ENCODE measurements around the gene BEND6. TPM values are rescaled to one million over a fixed set of nuclear protein-coding genes. Genes with fewer than 3 reads are reported as not detected.

Gene BEND6
- total RNA-seq, 5 donors from 2014 or later (not counting 1 experiment from before 2014, with no cell fraction given) = not detected

- no peaks in the 10 kb centered on the region for H3K4me1 Mint-ChIP-seq
- no peaks in the 10 kb centered on the region for H3K36me3 Mint-ChIP-seq
- CTCF ChIA-PET = no interaction called here
- WGBS (ENCODE audit: insufficient coverage) = no CpG with 5 or more reads among the region's 1 CpG
- POLR2A ChIA-PET = no interaction called here
- Histone ChIP-seq H3K9me3 (peaks cover 2% of the 10 kb centered on the region), H3K27ac (ENCODE audit: low read length) (no peak overlapping the region), H3K36me3 (ENCODE audit: control insufficient read depth in 2 of 2, extremely low read depth in 1 of 2, insufficient read depth in 1 of 2, low read length in 1 of 2) (no peaks in the 10 kb centered on the region), H3K27me3 (replicated peaks in 1 of 2; ENCODE audit: control insufficient read depth in 2 of 2, extremely low read depth in 1 of 2, insufficient read depth in 2 of 2, low read length in 1 of 2) (peaks cover 0 to 5% of the 10 kb centered on the region in 2 experiments), H3K4me1 (ENCODE audit: control insufficient read depth in 1 of 2, extremely low read depth in 1 of 2, insufficient read depth in 2 of 2, low read length in 2 of 2) (no peaks in the 10 kb centered on the region), H3K4me3 (ENCODE audit: control insufficient read depth in 1 of 2, extremely low read depth in 1 of 2, low read length in 1 of 2) (no peak overlapping the region)
- no peak for ATAC-seq (replicated peaks in 1 of 4)
- no peak overlapping the region for H3K4me3 Mint-ChIP-seq
- DNase-seq = no peak
- peaks cover 5 to 17% (median 11%) of the 10 kb centered on the region in 3 donors for H3K9me3 Mint-ChIP-seq
- peaks cover 4% of the 10 kb centered on the region in 2 donors for H3K27me3 Mint-ChIP-seq
- H3K27ac Mint-ChIP-seq = no peak overlapping the region
Observed at GRCh38 chr6:56938649-56939191, 16.2 kb upstream of the BEND6 start.

DNA sequence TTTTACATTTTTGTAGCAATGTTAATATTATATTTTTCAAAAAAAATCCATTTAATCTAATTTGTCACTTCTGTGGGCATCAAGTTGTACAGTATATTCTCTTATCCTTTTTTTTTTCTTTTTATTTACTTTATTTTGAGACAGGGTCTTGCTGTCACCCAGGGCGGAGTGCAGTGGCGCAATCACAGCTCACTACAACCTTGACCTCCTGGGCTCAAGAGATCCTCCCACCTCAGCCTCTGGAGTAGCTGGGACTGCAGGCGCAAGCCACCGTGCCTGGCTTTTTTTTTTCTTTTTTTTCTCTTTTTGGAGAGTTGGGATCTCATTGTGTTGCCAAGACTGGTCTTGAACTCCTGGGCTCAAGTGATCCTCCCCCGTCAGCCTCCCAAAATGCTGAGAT lies 14.4 kb upstream of the BEND6 start:
- no CpG with 5 or more reads among the region's 5 CpGs for WGBS (ENCODE audit: insufficient coverage)
- H3K27ac Mint-ChIP-seq = no peak overlapping the region
- CTCF ChIA-PET = no interaction called here

DNA sequence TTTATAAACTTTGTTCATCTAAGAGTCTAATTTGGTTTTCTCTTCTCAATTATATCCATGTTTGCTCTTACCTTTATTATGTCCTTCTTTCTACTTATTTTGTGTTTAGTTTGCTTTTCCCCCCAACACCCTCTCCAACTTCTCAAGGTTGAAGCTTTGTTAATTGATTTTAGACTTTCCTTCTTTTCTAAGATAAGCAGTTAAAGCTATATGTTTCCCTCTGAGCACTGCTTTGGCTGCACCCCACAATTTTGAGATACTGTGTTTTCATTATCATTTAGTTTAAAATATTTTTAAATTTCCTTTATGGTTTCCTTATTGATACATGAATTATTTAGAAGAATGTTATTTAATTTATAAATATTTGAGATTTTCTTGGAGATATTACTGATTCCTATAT lies 13.9 kb upstream of the BEND6 start:
- Histone ChIP-seq H3K27ac (ENCODE audit: low read length) (no peak overlapping the region), H3K36me3 (ENCODE audit: control insufficient read depth in 2 of 2, extremely low read depth in 1 of 2, insufficient read depth in 1 of 2, low read length in 1 of 2) (no peaks in the 10 kb centered on the region), H3K9me3 (peaks cover 2% of the 10 kb centered on the region), H3K27me3 (replicated peaks in 1 of 2; ENCODE audit: control insufficient read depth in 2 of 2, extremely low read depth in 1 of 2, insufficient read depth in 2 of 2, low read length in 1 of 2) (peaks cover 0 to 5% of the 10 kb centered on the region in 2 experiments), H3K4me1 (ENCODE audit: control insufficient read depth in 1 of 2, extremely low read depth in 1 of 2, insufficient read depth in 2 of 2, low read length in 2 of 2) (no peaks in the 10 kb centered on the region), H3K4me3 (ENCODE audit: control insufficient read depth in 1 of 2, extremely low read depth in 1 of 2, low read length in 1 of 2) (no peak overlapping the region)
- DNase-seq (no peak), ATAC-seq (replicated peaks in 1 of 4) (no peak)
- H3K27ac Mint-ChIP-seq = no peak overlapping the region
- POLR2A ChIA-PET = no interaction called here
- H3K36me3 Mint-ChIP-seq = no peaks in the 10 kb centered on the region
- CTCF ChIA-PET = no interaction called here
- H3K4me1 Mint-ChIP-seq = no peaks in the 10 kb centered on the region
- no peak overlapping the region for H3K4me3 Mint-ChIP-seq
- H3K9me3 Mint-ChIP-seq = peaks cover 5 to 17% (median 11%) of the 10 kb centered on the region in 3 donors
- peaks cover 10 to 14% of the 10 kb centered on the region in 2 donors for H3K27me3 Mint-ChIP-seq

More for the DNA sequence above, 14.4 kb upstream of the BEND6 start:
- peaks cover 5 to 17% (median 11%) of the 10 kb centered on the region in 3 donors for H3K9me3 Mint-ChIP-seq
- Histone ChIP-seq H3K4me3 (ENCODE audit: control insufficient read depth in 1 of 2, extremely low read depth in 1 of 2, low read length in 1 of 2) (no peak overlapping the region), H3K9me3 (peaks cover 2% of the 10 kb centered on the region), H3K4me1 (ENCODE audit: control insufficient read depth in 1 of 2, extremely low read depth in 1 of 2, insufficient read depth in 2 of 2, low read length in 2 of 2) (no peaks in the 10 kb centered on the region), H3K36me3 (ENCODE audit: control insufficient read depth in 2 of 2, extremely low read depth in 1 of 2, insufficient read depth in 1 of 2, low read length in 1 of 2) (no peaks in the 10 kb centered on the region), H3K27ac (ENCODE audit: low read length) (no peak overlapping the region), H3K27me3 (replicated peaks in 1 of 2; ENCODE audit: control insufficient read depth in 2 of 2, extremely low read depth in 1 of 2, insufficient read depth in 2 of 2, low read length in 1 of 2) (peaks cover 0 to 5% of the 10 kb centered on the region in 2 experiments)
- POLR2A ChIA-PET = no interaction called here
- H3K36me3 Mint-ChIP-seq = no peaks in the 10 kb centered on the region
- ATAC-seq (replicated peaks in 1 of 4) (no peak), DNase-seq (no peak)
- peaks cover 8% of the 10 kb centered on the region in 2 donors for H3K27me3 Mint-ChIP-seq
- H3K4me1 Mint-ChIP-seq = no peaks in the 10 kb centered on the region
- no peak overlapping the region for H3K4me3 Mint-ChIP-seq

- no peaks in the 10 kb centered on the region for H3K36me3 Mint-ChIP-seq
- H3K4me3 Mint-ChIP-seq = no peak overlapping the region
- Histone ChIP-seq H3K27me3 (replicated peaks in 1 of 2; ENCODE audit: control insufficient read depth in 2 of 2, extremely low read depth in 1 of 2, insufficient read depth in 2 of 2, low read length in 1 of 2) (peaks cover 0 to 11% of the 10 kb centered on the region in 2 experiments), H3K4me3 (ENCODE audit: control insufficient read depth in 1 of 2, extremely low read depth in 1 of 2, low read length in 1 of 2) (no peak overlapping the region), H3K27ac (ENCODE audit: low read length) (no peak overlapping the region), H3K36me3 (ENCODE audit: control insufficient read depth in 2 of 2, extremely low read depth in 1 of 2, insufficient read depth in 1 of 2, low read length in 1 of 2) (no peaks in the 10 kb centered on the region), H3K4me1 (ENCODE audit: control insufficient read depth in 1 of 2, extremely low read depth in 1 of 2, insufficient read depth in 2 of 2, low read length in 2 of 2) (no peaks in the 10 kb centered on the region), H3K9me3 (peaks cover 2% of the 10 kb centered on the region)
- H3K4me1 Mint-ChIP-seq = no peaks in the 10 kb centered on the region
- ATAC-seq (replicated peaks in 1 of 4) = no peak
- H3K9me3 Mint-ChIP-seq = peaks cover 5 to 17% (median 11%) of the 10 kb centered on the region in 3 donors
- peaks cover 31 to 32% of the 10 kb centered on the region in 2 donors for H3K27me3 Mint-ChIP-seq
- ChIA-PET CTCF (no interaction called here), POLR2A (no interaction called here)
- no peak overlapping the region for H3K27ac Mint-ChIP-seq
- no peak for DNase-seq
Observed at GRCh38 chr6:56944661-56945060, 10.2 kb upstream of the BEND6 start.

DNA sequence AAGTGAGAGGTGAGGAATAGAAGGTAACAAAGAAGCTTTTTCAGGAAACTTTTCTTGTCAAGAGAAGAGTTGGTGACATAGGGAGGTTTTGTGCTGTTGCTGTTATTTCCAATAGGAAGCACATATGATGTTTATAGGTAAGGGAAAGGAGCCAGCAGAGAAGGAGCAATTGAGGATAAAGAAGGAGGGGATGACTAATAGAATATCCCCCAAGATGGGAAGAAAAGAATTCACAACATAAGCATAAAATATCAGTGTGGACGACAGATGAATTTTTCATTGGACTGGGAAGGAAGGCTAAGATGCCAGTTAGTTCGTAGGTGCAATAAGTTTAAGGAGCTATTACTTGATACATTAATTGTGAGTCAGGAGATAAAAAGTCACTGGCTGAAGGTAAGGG lies 8.5 kb upstream of the BEND6 start:
- ATAC-seq (replicated peaks in 1 of 4) = no peak
- H3K4me3 ChIP-seq (ENCODE audit: control insufficient read depth in 1 of 2, extremely low read depth in 1 of 2, low read length in 1 of 2) = no peak overlapping the region
- Mint-ChIP-seq H3K4me1 (no peaks in the 10 kb centered on the region), H3K27me3 (peaks cover 32 to 38% of the 10 kb centered on the region in 2 donors), H3K4me3 (no peak overlapping the region), H3K36me3 (no peaks in the 10 kb centered on the region), H3K9me3 (peaks cover 0 to 11% (median 7%) of the 10 kb centered on the region in 3 donors), H3K27ac (no peak overlapping the region)
- no peaks in the 10 kb centered on the region for H3K4me1 ChIP-seq (ENCODE audit: control insufficient read depth in 1 of 2, extremely low read depth in 1 of 2, insufficient read depth in 2 of 2, low read length in 2 of 2)
- H3K27ac ChIP-seq (ENCODE audit: low read length) = no peak overlapping the region
- H3K27me3 ChIP-seq (replicated peaks in 1 of 2; ENCODE audit: control insufficient read depth in 2 of 2, extremely low read depth in 1 of 2, insufficient read depth in 2 of 2, low read length in 1 of 2) = peaks cover 0 to 11% of the 10 kb centered on the region in 2 experiments
- ChIA-PET CTCF (no interaction called here), POLR2A (no interaction called here)
- H3K36me3 ChIP-seq (ENCODE audit: control insufficient read depth in 2 of 2, extremely low read depth in 1 of 2, insufficient read depth in 1 of 2, low read length in 1 of 2) = no peaks in the 10 kb centered on the region
- no peak for DNase-seq
- WGBS (ENCODE audit: insufficient coverage) = 92% methylated on average over 2 of the region's 2 CpGs
- H3K9me3 ChIP-seq = no peaks in the 10 kb centered on the region

- no peak overlapping the region for H3K27ac ChIP-seq (ENCODE audit: low read length)
- Mint-ChIP-seq H3K4me1 (peaks cover 0 to 2% (median 0%) of the 10 kb centered on the region in 3 donors), H3K4me3 (no peak overlapping the region), H3K27me3 (peaks cover 37 to 44% of the 10 kb centered on the region in 2 donors), H3K36me3 (no peaks in the 10 kb centered on the region), H3K9me3 (no peaks in the 10 kb centered on the region), H3K27ac (no peak overlapping the region)
- no peak overlapping the region for H3K4me3 ChIP-seq (ENCODE audit: control insufficient read depth in 1 of 2, extremely low read depth in 1 of 2, low read length in 1 of 2)
- POLR2A ChIA-PET = interaction anchor here in 1 of 2 donors (0.6 kb wide), 1 partner anchor 129 kb away, joined by 3 read pairs; no protein-coding TSS in a partner anchor
- CTCF ChIA-PET = no interaction called here
- peaks cover 0 to 13% of the 10 kb centered on the region in 2 experiments for H3K27me3 ChIP-seq (replicated peaks in 1 of 2; ENCODE audit: control insufficient read depth in 2 of 2, extremely low read depth in 1 of 2, insufficient read depth in 2 of 2, low read length in 1 of 2)
- ATAC-seq (replicated peaks in 1 of 4) (no peak), DNase-seq (no peak)
- no CpG with 5 or more reads among the region's 1 CpG for WGBS (ENCODE audit: insufficient coverage)
- no peaks in the 10 kb centered on the region for H3K4me1 ChIP-seq (ENCODE audit: control insufficient read depth in 1 of 2, extremely low read depth in 1 of 2, insufficient read depth in 2 of 2, low read length in 2 of 2)
- no peaks in the 10 kb centered on the region for H3K36me3 ChIP-seq (ENCODE audit: control insufficient read depth in 2 of 2, extremely low read depth in 1 of 2, insufficient read depth in 1 of 2, low read length in 1 of 2)
- no peaks in the 10 kb centered on the region for H3K9me3 ChIP-seq
Observed at GRCh38 chr6:56947924-56948323, 7.0 kb upstream of the BEND6 start.

GRCh38 chr6:56949265-56949664 lies 5.6 kb upstream of the BEND6 start:
- no peak overlapping the region for H3K4me3 ChIP-seq (ENCODE audit: control insufficient read depth in 1 of 2, extremely low read depth in 1 of 2, low read length in 1 of 2)
- H3K27me3 ChIP-seq (replicated peaks in 1 of 2; ENCODE audit: control insufficient read depth in 2 of 2, extremely low read depth in 1 of 2, insufficient read depth in 2 of 2, low read length in 1 of 2) = peaks cover 3 to 17% of the 10 kb centered on the region in 2 experiments
- Mint-ChIP-seq H3K4me3 (no peak overlapping the region), H3K27ac (no peak overlapping the region), H3K9me3 (no peaks in the 10 kb centered on the region), H3K36me3 (no peaks in the 10 kb centered on the region), H3K27me3 (peaks cover 48 to 58% of the 10 kb centered on the region in 2 donors), H3K4me1 (peaks cover 9 to 15% (median 13%) of the 10 kb centered on the region in 3 donors)
- POLR2A ChIA-PET = no interaction called here
- CTCF ChIA-PET = no interaction called here
- H3K36me3 ChIP-seq (ENCODE audit: control insufficient read depth in 2 of 2, extremely low read depth in 1 of 2, insufficient read depth in 1 of 2, low read length in 1 of 2) = no peaks in the 10 kb centered on the region
- WGBS (ENCODE audit: insufficient coverage) = 100% methylated on average over 1 of the region's 3 CpGs
- no peaks in the 10 kb centered on the region for H3K9me3 ChIP-seq
- DNase-seq (no peak), ATAC-seq (replicated peaks in 1 of 4) (no peak)
- no peak overlapping the region for H3K27ac ChIP-seq (ENCODE audit: low read length)
- H3K4me1 ChIP-seq (ENCODE audit: control insufficient read depth in 1 of 2, extremely low read depth in 1 of 2, insufficient read depth in 2 of 2, low read length in 2 of 2) = peaks cover 0 to 7% of the 10 kb centered on the region in 2 experiments
